Activated CD8-positive, alpha-beta memory T cell treated with anti-CD3 and anti-CD28 coated beads, Interleukin-2, amount 50 U/mL, for 1 hour (primary cell): Measurements from ENCODE around the gene KPNA4.
"Not testable (repeated sequence)": the region's sequence is repeated elsewhere in the genome, so short reads cannot be mapped to it uniquely, and the experiment has no call there.

Experiments used
- DNase-seq: peaks from one replicate; pipeline ENCODE4 v3.0.0-alpha.2; 2020; ENCODE audit errors: extremely low read depth

Gene KPNA4

DNA sequence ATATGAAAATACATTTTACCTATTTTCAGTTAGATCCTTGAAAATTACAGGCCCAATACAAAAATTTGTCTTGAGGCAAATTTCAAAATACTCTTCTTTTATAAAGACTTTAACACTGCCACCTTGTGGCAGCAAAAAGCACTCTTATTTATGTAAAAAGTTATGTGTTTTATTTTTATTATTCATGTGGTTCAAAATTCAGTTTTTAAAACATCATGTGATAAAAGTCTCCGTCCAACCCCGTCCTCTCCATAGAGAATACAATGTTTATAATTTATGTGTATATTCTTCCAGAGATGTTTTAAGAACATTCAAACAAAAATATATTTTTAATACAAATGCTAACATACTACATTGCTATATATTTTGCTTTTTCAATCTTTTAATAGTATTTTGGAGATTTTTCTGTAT is 78.9 kb downstream of the KPNA4 start:
- DNase-seq, result no peak

- no peak for DNase-seq
These were observed 82.6 kb downstream of the KPNA4 start for GRCh38 chr3:160482796-160483195.

DNA sequence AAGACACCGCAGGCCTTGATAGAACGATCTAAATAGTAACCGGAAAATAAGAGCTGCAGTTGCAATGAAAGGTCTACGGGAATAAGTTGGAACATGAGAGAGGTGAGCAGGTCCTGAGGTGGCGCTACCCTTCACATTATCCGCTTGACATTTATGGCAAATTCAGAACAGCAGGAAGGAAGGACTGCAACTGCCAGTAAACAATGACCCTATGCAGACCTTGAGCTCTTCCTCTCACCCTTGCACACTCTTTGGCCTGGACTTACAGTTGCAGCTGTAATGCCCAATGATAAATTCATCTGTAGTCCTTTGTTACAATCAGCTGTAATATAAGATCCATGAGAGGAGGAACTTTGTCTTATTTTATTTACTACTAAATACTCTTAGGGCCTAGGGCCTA is 83.5 kb downstream of the KPNA4 start:
- no peak for DNase-seq

- no peak for DNase-seq
These were observed 84.4 kb downstream of the KPNA4 start for GRCh38 chr3:160480931-160481330.

DNA sequence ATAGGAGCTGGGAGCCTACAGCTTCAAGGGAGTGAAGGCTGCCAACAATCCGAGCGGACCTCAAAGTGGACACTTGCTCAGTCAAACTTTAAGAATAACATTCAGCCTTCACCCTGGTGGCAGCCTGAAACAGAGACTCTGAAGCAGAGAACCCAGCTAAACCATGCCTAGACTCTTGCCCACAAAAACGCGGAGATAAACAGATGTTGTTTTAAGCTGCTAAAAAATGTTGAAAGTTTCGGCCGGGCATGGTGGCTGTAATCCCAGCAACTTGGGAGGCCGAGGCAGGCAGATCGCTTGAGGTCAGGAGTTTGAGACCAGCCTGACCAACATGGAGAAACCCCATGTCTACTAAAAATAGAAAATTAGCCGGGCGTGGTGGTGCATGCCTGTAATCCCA is 86.0 kb downstream of the KPNA4 start:
- no peak for DNase-seq

- no peak for DNase-seq
These were observed 87.0 kb downstream of the KPNA4 start for GRCh38 chr3:160478338-160478737.

DNA sequence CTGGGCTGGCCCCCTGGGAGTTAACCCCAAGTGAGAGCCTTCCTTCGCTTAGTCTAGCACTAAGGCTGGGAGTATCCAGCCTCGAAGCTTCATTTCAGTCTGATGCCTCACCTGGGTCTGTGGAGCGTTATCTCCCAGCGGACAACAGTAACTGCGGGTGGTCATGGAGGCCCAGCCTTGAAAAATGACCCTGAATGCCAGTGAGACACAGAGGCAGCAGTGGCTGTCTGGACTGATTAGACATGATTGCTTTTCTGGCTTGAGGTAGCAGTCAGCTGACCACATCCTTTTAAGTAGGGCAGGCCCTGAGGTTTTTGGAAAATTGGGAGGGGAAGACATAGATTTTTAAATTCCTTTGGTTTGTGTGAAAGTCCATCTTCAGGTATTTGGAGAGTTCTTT is 87.6 kb downstream of the KPNA4 start:
- DNase-seq, result no peak

DNA sequence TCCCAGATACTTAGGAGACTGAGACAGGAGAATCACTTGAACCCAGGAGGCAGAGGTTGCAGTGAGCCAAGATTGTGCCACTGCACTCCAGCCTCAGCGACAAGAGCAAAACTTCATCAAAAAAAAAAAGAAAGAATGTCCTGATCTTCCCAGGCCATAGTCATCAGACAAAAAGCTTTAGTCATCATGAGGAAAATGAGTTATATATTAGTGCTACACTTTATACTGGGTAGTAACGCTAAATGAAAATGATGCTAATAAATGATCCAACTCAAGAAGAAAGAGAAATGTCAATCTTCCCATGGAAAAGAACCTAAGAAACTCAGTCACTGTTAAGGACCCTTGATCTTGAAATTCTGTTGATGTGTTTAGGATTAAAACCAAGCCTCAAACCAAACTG is 89.5 kb downstream of the KPNA4 start:
- no peak for DNase-seq

GRCh38 chr3:160475153-160475552 is 90.2 kb downstream of the KPNA4 start:
- no peak for DNase-seq

GRCh38 chr3:160474416-160474838 is 90.9 kb downstream of the KPNA4 start:
- DNase-seq, result no peak

DNA sequence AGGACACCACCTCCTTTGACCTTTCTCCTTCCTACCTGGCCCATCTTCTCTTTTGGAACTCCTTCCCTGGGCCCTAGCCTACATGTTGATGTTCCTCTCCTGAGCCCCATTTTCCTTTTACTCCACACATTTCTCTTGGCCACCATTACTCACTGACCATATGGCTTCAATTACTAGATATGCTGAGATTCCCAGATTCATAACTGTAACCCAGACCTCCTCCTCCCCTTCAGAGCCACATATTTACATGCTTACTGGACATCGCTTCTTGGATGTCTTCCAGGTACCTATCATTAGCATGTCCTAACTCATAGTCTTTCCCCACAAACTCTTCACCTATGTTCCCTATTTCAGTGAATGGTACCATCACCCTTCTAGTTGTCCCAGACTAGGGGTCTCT is 91.4 kb downstream of the KPNA4 start:
- DNase-seq, result no peak

GRCh38 chr3:160473221-160473620 is 92.2 kb downstream of the KPNA4 start:
- DNase-seq, result no peak

- DNase-seq, result no peak
These were observed 93.0 kb downstream of the KPNA4 start for GRCh38 chr3:160472344-160472743.

GRCh38 chr3:160471892-160472291 is 93.5 kb downstream of the KPNA4 start:
- no peak for DNase-seq

DNA sequence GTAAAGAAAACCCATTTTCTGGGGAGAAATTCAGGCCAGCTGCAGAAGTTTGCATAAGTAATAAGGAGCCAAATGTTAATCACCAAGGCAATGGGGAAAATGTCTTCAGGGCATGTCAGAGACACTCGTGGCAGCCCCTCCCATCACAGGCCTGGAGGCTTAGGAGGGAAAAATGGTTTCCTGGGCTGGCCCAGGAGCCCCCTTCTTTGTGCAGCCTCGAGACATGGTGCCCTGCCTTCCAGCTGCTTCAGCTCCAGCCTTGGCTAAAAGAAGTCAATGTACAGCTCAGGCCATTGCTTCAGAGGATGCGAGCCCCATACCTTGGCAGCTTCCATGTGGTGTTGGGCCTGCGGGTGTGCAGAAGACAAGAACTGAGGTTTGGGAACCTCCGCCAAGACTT is 95.2 kb downstream of the KPNA4 start:
- DNase-seq, result no peak

DNA sequence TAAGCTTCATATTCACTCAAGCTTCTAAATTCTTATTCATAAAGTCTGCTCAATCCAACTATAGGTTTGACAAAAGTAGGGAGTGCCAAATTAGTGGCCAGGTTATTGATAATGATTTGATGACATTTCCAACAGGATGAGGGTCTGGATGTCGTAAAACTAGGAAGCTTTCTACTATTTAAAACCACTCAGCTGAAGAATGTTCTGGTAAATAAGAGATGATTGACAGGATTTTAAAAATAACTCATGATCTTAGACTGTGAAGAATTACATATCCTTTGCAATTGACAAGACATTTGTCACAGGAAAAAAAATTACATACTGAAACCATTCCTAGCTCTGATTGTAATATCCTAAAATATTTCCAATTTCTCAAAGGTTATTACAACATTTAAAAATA is 100.4 kb downstream of the KPNA4 start:
- no peak for DNase-seq

- no peak for DNase-seq
These were observed 101.0 kb downstream of the KPNA4 start for GRCh38 chr3:160464321-160464720.

DNA sequence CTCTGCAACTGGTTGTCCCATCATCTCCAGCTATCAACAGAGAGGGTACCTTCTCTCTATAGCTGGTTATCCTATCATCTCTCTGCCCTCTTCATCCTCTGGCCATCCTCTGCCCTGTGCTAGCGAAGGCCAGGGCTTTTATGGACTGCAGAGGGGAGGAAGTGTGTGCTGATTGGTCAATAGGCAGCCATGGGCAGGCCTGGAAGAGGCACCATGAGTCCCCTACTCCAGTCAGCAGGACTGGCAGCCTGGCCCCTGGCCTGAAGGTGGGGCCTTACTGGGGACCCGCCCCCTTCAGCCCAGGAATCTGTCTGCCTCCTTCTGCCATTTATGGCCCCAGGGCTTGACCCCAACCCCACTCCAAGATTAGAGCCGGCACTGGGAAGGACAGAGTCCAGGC is 105.3 kb downstream of the KPNA4 start:
- DNase-seq, result no peak

GRCh38 chr3:160459450-160459970 is 105.9 kb downstream of the KPNA4 start:
- DNase-seq, result no peak

GRCh38 chr3:160458151-160458550 is 107.2 kb downstream of the KPNA4 start:
- no peak for DNase-seq

DNA sequence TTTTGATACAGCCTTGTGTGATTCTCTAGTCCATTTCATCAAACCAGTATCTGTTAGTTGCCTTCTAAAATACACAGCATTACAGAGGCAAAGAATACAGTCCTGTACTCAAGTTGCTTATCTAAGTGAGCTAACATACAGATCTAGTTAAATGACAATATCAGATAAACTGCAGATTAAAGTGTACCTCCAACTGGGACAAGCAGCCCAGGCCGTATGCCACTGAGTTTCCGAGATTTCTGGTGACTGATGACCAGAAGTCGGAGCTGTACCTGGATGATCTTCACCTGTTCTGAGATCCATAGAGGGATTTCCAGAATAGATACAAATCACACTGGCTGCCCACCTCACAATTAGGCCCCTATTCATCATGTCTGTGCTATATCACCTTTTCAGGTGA is 109.5 kb downstream of the KPNA4 start:
- DNase-seq, result no peak

GRCh38 chr3:160454995-160455394 is 110.4 kb downstream of the KPNA4 start:
- no peak for DNase-seq

DNA sequence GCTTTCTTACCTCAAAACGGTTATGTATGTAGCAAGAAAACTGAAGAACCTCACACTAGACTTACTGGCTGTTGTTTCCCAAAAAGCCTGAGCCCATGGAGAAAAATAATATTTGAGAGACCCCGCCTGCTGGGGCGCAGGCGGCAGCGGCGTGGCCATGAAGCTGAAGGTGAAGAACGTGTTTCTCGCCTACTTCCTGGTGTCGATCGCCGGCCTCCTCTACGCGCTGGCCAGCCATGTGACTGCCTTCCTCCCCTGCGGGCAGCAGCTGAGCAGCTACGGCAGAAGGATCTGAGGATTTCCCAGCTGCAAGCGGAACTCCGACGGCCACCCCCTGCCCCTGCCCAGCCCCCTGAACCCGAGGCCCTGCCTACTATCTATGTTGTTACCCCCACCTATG is 113.1 kb downstream of the KPNA4 start:
- DNase-seq, result not testable (repeated sequence)

DNA sequence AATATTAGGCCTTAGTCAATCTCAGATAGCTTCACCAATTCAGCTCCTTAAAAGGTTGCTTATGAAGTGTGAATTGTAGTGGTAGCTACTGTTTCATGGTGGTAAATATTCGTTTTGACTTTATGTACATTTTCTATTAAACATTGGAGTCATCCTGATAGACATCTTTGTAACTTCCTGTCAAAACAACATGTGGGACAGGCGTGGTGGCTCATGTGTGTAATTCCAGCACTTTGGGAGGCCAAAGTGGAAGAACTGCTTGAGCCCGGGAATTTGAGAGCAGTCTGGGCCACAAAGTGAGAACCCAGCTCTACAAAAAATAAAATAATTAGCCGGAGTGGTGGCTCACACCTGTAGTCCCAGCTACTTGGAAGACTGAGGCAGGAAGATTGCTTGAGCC is 113.8 kb downstream of the KPNA4 start:
- no peak for DNase-seq

DNA sequence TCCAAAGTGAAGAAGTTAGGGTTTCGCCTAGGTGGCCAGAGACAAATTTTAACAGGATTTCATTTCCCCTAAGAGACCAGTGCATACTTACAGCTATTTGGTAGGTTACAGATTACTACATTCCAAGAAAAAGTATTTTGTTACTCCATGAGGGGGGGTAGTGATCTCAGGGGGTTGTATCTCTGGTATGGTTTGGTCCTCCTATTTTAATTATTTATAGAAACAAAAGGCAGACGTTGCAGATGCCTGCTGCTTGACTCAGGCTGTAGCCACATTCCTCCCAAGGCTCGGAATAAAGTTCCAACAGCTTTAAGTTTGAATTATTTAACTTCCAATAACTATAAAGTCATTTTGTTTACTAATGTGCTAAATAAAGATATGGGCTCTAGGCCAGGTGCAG is 114.5 kb downstream of the KPNA4 start:
- DNase-seq, result no peak
